SU-DHL-6 (cell line): ENCODE data around the gene SERBP1.

Experiments
- CTCF ChIP-seq: fragments of 200-600 bp; sonication (generic); IDR thresholded peaks from one replicate; pipeline ENCODE4 v1.5.1; 2017; ENCODE audit warnings: antibody characterized with exemption, mild to moderate bottlenecking, low read length, moderate library complexity; ENCODE audit not compliant: insufficient read depth, poor library complexity, severe bottlenecking
- EZH2phosphoT487 ChIP-seq: fragments of 200-600 bp; sonication (generic), shearing (Covaris generic); conservative IDR thresholded peaks from 2 replicates; pipeline ENCODE4 v1.6.1; 2018; ENCODE audit warnings: mild to moderate bottlenecking, antibody characterized with exemption, low read length, moderate library complexity, mixed read lengths

DNA sequence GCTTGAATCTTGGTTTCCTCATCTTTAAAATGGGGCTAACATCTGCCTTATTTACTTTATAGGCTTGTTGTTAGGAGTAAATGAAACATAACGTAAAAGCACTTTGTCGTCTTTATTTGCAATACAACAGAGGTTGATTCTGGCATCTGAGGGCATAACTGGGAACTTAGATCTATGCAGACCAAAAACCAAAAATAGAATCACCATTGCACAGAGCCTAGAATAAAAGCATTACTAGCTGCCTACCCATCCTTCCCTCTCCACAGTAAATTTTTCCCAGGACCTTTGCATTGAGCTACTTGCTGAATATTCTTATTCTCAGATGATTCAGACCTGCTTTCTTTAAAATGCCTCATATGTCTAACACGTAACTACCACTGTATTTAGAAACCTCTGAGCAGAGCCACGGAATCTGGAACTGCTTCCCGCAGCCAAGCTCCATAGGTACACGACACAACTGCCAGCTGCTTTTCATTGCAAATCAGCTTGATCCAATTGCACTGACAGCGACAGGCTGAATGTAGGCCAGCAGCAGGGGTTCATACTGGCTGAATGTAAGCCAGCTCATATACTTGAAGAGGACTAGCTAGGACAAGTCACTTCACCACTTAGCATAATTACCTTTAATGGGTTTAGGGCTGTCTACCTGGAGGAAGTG is 33.2 kb upstream of the SERBP1 start:
- no peak for TF ChIP-seq CTCF
- TF ChIP-seq EZH2phosphoT487: no peak
